Activated CD4-positive, CD25-positive, alpha-beta regulatory T cell treated with anti-CD3 and anti-CD28 coated beads, Interleukin-2, amount 50 U/mL, for 16 hours (primary cell): ENCODE data around the gene CDKL4.
"Not testable (repeated sequence)": the region's sequence is repeated elsewhere in the genome, so short reads cannot be mapped to it uniquely, and the experiment has no call there.

Experiments
- DNase-seq: peaks from one replicate; pipeline ENCODE4 v3.0.0-alpha.2; 2020; ENCODE audit warnings: low read depth, low spot score

CDKL4 gene

GRCh38 chr2:39144416-39144815 is 99.4 kb downstream of the CDKL4 start:
- DNase-seq, result no peak

GRCh38 chr2:39142904-39143605 is 100.7 kb downstream of the CDKL4 start:
- DNase-seq, result no peak

GRCh38 chr2:39141334-39142271 is 102.2 kb downstream of the CDKL4 start:
- no peak for DNase-seq

- DNase-seq, result not testable (repeated sequence)
These were observed 102.8 kb downstream of the CDKL4 start for GRCh38 chr2:39140948-39141333.

- no peak for DNase-seq
These were observed 103.4 kb downstream of the CDKL4 start for GRCh38 chr2:39140322-39140847.

- no peak for DNase-seq
These were observed 104.1 kb downstream of the CDKL4 start for GRCh38 chr2:39139511-39140237.

- DNase-seq, result no peak
These were observed 104.9 kb downstream of the CDKL4 start for GRCh38 chr2:39138837-39139211.

GRCh38 chr2:39138187-39138836 is 105.5 kb downstream of the CDKL4 start:
- not testable (repeated sequence) for DNase-seq

- no peak for DNase-seq
These were observed 107.0 kb downstream of the CDKL4 start for GRCh38 chr2:39136799-39137198.

GRCh38 chr2:39135690-39136259 is 108.0 kb downstream of the CDKL4 start:
- no peak for DNase-seq

- DNase-seq, result no peak
These were observed 110.4 kb downstream of the CDKL4 start for GRCh38 chr2:39133215-39133851.

GRCh38 chr2:39128919-39129391 is 114.8 kb downstream of the CDKL4 start:
- peak; percentile 52 for DNase-seq

GRCh38 chr2:39127973-39128372 is 115.8 kb downstream of the CDKL4 start:
- no peak for DNase-seq
